Embryonic facial prominence (tissue), 1 donor: ENCODE data around the gene KRTAP9-8.
"Not testable (repeated sequence)": the region's sequence is repeated elsewhere in the genome, so short reads cannot be mapped to it uniquely, and the experiment has no call there.

Source experiments
- DNase-seq: peaks from one replicate; pipeline ENCODE4 v3.0.0-alpha.2; 2016; ENCODE audit errors: extremely low spot score

The KRTAP9-8 gene, protein sequence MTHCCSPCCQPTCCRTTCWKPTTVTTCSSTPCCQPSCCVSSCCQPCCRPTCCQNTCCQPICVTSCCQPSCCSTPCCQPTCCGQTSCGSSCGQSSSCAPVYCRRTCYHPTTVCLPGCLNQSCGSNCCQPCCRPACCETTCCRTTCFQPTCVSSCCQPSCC

DNA sequence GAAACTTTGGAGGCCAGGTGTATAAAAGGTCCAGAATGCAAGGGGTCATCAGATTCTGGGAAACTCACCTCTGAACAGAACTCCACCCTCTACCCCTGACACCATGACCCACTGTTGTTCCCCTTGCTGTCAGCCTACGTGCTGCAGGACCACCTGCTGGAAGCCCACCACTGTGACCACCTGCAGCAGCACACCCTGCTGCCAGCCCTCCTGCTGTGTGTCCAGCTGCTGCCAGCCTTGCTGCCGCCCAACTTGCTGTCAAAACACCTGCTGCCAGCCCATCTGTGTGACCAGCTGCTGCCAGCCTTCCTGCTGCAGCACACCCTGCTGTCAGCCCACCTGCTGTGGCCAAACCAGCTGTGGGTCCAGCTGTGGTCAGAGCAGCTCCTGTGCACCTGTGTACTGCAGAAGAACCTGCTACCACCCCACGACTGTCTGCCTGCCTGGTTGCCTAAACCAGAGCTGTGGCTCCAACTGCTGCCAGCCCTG, at the start of gene KRTAP9-8:
TSS of gene KRTAP9-8 (plus strand) at position 51 of the 489 bp plus-strand sequence. CDS start at position 104, 53 bp downstream.
- DNase-seq: not testable (repeated sequence)

DNA sequence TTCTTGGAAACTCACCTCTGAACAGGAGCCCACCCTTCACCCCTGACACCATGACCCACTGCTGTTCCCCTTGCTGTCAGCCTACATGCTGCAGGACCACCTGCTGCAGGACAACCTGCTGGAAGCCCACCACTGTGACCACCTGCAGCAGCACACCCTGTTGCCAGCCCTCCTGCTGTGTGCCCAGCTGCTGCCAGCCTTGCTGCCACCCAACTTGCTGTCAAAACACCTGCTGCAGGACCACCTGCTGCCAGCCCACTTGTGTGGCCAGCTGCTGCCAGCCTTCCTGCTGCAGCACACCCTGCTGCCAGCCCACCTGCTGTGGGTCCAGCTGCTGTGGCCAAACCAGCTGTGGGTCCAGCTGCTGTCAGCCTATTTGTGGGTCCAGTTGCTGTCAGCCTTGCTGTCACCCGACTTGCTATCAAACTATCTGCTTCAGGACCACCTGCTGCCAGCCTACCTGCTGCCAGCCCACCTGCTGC, 47.9 kb upstream of the KRTAP9-8 start, which contains the start of gene KRTAP9-1:
TSS of gene KRTAP9-1 (plus strand) at position 51 of the 482 bp plus-strand sequence. CDS start at position 51, 0 bp downstream.
- DNase-seq: not testable (repeated sequence)

DNA sequence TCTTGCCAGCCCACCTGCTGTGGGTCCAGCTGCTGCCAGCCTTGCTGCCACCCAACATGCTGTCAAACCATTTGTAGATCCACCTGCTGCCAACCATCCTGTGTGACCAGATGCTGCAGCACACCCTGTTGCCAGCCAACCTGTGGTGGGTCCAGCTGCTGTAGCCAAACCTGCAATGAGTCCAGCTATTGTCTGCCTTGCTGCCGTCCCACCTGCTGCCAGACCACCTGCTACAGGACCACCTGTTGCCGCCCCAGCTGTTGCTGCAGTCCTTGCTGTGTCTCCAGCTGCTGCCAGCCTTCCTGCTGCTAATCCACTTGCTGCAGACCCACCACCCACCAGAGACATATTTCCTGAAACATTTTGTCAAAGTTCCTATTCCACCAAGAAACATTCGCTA, 47.5 kb upstream of the KRTAP9-8 start:
- DNase-seq: no peak

DNA sequence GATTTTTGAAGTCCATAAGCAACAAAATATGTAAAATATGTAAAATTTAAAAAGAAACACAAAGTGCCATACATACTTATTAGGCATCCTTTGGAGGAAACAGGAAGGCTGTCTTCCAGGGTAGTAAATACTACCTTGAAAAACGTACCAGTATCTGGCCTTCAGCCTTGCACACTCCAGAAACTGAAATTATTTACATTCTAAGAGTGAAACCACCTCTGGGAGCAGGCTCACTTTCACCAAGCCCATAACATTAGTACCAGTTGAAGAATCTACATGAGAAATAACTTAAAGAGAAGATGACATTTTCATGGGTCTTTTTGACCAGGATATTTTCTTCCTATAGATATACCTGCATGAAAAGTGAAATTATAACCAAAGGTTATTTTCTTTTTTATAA, 41.7 kb upstream of the KRTAP9-8 start:
- no peak for DNase-seq

DNA sequence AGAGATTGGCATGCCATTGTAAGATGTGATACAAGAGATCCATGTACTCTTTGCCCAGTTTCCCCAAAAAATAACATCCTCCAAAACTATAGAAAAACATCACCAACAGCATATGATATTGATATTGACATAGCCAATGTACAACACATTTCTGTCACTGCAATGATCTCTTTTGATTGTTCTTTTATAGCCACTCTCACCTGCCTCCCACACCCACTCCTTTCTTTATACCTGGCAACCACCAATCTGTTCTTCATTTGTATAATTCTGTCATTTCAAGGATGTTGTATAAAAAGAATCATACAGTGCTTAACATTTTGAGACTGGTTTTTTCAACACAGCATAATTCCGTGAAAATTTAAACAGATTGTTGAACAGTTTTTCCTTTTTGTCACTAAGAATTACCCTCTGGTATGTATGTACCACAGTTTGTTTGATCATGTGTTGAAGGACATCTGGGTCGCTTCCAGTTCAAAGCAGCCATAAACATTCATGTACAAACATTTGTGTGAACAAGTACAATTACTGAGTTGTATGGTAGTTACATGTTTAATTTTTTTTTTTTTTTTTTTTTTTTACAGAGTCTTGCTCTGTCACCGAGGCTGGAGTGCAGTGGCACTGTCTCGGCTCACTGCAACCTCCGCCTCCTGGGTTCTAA, 38.2 kb upstream of the KRTAP9-8 start:
- DNase-seq: no peak

DNA sequence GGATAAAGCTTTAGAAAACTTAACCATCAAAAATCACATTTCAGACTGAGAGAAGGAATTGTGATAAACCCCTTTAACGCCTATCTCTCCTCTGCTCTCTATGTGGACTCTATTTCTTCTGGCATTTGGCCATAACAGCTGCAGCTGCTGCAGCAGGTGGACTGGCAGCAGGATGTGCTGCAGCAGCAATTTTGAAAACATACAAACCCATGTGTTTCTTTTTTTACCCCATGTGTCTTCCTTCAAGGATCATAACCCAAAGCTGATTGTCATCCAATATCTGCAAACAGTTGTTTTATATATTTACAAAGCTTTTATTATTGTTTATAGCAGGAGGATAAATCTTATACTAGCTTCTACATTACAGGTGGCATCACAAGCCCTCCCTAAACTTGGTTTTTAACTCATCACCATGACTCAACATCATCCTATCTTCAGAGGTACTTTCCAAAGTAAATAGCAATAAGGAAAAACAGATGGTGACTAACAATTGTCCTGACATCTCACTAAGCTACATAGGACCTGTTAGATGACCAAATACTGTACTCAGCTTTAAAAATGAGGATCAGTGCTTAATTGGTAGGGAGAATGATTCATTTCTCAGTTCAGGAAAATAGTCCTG, 25.8 kb upstream of the KRTAP9-8 start:
- no peak for DNase-seq

DNA sequence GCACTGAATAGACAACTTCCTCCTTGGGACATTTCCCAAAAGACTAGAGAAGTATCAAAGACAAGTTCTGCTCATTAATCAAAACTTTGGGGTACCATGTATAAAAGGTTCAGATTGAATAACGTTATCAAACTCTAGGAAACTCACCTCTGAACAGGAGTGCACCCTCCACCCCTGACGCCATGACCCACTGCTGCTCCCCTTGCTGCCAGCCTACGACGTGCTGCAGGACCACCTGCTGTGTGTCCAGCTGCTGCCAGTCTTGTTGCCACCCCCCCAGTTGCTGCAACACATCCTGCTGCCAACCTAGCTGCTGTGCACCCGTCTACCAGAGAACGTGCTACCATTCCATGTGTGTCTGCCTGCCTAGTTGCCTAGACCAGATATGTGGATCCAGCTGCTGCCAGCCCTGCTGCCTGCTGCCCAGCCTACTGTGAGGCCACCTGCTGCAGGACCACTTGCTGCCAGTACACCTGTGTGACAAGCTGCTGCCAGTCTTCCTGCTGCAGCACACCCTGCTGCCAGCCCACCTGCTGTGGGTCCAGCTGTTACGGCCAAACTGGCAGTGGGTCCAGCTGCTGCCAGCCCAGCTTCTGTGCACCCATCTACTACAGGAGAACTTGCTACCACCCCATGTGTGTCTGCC, 25.2 kb upstream of the KRTAP9-8 start:
- no peak for DNase-seq

DNA sequence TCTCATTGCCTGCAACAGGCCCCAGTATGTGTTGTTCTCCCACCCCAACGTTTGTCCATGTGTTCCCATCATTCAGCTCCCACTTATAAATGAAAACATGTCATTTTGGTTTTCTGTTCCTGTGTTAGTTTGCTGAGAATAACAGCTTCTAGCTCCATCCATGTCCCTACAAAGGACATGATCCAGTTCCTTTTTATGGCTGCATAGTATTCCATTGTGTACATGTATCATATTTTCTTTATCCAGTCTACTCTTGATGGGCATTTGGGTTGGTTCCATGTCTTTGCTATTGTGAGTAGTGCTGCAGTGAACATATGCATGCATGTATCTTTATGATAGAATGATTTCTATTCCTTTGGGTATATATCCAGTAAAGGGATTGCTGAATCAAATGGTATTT, 22.1 kb upstream of the KRTAP9-8 start:
- DNase-seq: no peak

DNA sequence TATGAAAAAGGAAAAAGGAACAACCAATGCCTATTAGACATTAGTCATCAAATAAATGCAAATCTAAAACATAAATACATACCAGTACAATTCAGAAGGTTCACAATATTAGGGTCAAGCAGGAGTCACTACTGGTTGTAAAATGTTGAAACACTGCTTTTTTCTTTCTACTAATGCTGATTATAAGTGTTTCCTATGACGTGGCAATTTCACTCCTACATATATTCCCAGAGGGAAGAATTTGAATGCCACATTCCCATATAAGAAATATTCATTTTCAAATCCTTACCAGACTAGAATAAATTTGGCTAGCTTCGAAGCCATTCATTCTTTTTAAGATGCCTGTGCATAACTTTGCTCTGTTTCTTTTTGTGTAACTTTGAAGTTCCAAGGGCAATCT, 14.0 kb upstream of the KRTAP9-8 start:
- no peak for DNase-seq

DNA sequence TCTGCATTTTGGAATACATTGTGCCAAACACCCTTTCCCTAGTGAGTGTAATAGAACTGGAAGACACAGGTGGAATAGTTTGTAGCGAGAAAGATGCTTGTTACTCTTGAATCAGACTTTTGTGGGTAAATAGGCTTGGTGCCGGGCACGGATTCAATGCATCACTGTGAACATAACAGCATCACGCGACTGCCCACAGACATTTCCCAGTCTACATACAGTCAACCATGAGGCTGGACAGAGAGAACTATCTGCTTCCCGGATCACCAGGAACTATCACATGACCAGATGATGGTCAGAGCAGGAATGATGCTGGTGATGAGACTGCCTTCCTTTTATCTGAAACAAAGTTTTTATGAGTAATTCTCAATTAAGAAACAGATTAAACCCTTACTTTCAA, 11.7 kb upstream of the KRTAP9-8 start:
- DNase-seq: no peak

DNA sequence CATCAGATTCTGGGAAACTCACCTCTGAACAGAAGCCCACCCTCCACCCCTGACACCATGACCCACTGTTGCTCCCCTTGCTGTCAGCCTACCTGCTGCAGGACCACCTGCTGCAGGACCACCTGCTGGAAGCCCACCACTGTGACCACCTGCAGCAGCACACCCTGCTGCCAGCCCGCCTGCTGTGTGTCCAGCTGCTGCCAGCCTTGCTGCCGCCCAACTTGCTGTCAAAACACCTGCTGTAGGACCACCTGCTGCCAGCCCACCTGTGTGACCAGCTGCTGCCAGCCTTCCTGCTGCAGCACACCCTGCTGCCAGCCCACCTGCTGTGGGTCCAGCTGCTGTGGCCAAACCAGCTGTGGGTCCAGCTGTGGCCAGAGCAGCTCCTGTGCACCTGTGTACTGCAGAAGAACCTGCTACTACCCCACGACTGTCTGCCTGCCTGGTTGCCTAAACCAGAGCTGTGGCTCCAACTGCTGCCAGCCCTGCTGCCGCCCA, 11.2 kb upstream of the KRTAP9-8 start, which contains the start of gene KRTAP9-2:
TSS of gene KRTAP9-2 (plus strand) at position 51 of the 498 bp plus-strand sequence. CDS start at position 58, 7 bp downstream.
- not testable (repeated sequence) for DNase-seq

DNA sequence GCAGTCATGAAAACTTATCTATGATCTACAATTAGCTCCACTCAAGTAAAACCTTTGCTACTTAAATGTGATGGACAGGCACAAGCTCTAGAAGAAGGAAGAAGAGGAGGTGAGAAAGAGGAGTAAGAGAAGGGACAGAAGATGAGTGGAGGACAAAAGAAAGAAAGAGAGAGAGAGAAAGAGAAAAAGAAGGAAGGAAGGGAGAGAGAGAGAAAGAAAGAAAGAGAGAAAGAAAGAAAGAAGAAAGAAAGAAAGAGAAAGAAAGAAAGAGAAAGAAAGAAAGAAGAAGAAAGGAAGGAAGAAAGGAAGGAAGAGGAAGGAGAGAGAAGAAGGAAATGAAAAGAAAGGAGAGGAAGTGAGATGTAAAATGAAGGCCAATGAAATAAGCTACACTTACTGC, 7.7 kb upstream of the KRTAP9-8 start:
- DNase-seq: no peak

DNA sequence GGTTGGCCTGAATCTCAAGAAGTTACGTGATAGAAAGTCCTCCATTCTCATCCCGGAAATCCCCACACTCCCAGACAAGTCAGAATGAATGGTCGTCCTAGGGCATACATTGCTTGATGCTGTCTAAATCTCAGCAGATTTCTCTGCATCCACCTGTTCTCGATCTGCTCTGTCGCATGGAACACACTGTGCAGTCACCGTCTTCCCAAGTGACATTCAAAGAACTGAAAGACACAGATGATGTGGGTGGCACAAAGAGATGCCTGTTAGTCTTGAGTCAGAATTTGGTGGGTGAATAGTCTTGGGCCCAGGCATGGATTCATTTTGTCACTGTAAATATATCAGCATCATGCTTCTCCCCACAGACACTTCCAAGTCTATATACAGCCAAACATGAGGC, 6.1 kb upstream of the KRTAP9-8 start:
- DNase-seq: no peak

DNA sequence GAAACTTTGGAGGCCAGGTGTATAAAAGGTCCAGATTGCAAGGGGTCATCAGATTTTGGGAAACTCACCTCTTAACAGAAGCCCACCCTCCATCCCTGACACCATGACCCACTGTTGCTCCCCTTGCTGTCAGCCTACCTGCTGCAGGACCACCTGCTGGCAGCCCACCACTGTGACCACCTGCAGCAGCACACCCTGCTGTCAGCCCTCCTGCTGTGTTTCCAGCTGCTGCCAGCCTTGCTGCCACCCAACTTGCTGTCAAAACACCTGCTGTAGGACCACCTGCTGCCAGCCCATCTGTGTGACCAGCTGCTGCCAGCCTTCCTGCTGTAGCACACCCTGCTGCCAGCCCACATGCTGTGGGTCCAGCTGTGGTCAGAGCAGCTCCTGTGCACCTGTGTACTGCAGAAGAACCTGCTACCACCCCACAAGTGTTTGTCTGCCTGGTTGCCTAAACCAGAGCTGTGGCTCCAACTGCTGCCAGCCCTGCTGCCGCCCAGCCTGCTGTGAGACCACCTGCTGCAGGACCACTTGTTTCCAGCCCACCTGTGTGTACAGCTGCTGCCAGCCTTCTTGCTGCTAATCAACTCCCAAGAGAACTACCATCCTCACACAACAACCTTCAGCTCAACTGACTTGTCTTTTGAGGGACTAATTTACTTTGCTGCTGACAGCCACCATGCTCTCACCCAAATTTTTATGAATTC, 5.2 kb upstream of the KRTAP9-8 start, which contains the start of gene KRTAP9-3:
TSS of gene KRTAP9-3 (plus strand) at position 51 of the 707 bp plus-strand sequence. CDS start at position 104, 53 bp downstream.
- DNase-seq: not testable (repeated sequence)

DNA sequence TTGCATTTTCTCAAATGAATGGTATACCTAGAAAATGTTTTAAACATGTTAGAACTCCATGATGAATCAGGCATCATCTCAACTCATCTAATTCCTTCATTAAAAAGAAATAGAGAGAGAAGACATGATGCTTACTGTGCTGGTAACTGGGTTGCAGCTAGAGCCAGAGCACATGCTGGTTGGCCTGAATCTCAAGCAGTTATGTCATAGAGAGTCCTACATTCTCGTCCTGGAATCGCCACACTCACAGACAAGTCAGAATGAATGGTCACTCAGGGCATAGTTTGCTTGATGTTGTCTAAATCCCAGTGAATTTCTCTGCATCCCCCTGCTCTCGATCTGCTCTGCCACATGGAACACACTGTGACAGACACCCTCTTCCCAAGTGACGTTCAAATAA, 683 bp upstream of the KRTAP9-8 start:
- not testable (repeated sequence) for DNase-seq

DNA sequence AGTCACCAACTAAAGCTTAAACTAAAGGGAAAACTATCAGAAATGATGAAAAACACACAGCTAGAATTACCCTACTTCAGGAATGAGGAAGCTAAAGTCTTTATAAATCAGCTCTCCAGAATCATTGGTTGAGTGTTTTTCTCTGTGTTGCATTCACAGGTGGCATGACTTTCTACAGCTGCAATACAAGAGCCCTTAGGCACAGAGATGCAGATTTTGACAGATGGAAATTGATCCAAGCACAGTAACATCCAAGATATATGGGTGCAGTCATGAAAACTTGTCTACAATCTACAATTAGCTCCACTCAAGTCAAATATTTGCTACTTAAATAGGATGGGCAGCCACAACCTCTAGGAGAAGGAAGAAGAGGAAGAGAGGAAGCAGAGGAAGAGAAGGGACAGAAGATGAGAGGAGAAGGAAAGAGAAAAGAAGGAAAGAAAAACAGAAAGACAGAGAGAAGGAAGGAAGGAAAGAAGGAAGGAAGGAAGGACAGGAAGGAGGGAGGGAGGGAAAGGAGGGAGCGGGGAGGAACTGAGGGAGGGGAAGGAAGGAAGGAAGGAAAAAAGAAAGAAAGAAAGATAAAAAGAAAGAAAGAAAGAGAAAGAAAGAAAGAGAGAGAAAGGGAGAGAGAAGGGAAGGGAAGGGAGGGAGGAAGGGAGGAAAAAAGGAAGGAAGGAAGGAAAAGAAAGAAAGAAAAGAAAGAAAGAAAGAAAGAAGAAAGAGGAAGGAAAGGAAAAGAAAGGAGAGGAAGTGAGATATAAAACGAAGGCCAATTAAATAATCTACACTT, 9.4 kb downstream of the KRTAP9-8 start:
- not testable (repeated sequence) for DNase-seq

DNA sequence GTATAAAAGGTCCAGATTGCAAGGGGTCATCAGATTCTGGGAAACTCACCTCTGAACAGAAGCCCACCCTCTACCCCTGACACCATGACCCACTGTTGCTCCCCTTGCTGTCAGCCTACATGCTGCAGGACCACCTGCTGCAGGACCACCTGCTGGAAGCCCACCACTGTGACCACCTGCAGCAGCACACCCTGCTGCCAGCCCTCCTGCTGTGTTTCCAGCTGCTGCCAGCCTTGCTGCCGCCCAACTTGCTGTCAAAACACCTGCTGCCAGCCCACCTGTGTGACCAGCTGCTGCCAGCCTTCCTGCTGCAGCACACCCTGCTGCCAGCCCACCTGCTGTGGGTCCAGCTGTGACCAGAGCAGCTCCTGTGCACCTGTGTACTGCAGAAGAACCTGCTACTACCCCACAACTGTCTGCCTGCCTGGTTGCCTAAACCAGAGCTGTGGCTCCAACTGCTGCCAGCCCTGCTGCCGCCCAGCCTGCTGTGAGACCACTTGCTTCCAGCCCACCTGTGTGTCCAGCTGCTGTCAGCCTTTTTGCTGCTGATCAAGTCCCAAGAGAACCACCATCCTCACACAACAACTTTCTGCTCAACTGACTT, 11.9 kb downstream of the KRTAP9-8 start, which contains the start of gene KRTAP9-4:
TSS of gene KRTAP9-4 (plus strand) at position 51 of the 604 bp plus-strand sequence. CDS start at position 85, 34 bp downstream.
- not testable (repeated sequence) for DNase-seq

DNA sequence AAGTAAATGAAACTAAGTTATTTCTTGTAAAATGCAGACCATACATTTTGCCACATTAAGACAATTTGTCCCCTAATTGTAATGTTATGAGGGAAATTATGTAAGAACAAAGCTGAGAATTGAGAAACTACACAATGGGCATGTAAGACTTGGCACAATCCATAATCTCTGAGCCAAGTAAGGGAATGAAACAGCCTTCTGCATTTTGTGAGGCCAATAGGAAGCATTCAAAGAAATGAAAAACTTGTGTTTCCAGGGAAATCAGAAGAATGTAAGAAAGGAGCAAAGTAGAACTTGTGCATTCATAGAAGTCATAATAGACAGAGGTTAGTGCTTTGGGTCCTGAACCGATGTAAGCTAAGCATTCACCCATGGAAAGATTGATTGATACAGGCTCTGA, 13.5 kb downstream of the KRTAP9-8 start:
- no peak for DNase-seq

DNA sequence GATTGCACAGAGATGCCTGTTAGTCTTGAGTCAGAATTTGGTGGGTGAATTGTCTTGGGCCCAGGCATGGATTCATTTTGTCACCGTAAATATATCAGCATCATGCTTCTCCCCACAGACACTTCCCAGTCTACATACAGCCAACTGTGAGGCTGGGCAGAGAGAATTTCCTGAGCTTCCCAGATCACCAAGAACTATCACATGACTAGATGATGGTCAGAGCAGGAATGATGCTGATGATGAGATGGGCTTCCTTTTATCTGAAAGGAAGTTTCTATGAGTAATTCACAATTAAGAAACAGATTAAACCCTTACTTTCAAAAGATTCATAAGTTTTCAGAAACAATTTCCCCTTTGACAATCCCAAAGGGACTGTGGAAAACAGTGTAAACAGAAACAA, 17.1 kb downstream of the KRTAP9-8 start:
- no peak for DNase-seq
